GM21390 (cell line): Measurements from ENCODE around the gene MAPKAPK3.

Experiments used
- ATAC-seq: cut with Tn5 transposase; IDR thresholded peaks from one replicate; pipeline ENCODE4 v1.9.1; 2021; ENCODE audit not compliant: unreplicated experiment

Gene MAPKAPK3

DNA sequence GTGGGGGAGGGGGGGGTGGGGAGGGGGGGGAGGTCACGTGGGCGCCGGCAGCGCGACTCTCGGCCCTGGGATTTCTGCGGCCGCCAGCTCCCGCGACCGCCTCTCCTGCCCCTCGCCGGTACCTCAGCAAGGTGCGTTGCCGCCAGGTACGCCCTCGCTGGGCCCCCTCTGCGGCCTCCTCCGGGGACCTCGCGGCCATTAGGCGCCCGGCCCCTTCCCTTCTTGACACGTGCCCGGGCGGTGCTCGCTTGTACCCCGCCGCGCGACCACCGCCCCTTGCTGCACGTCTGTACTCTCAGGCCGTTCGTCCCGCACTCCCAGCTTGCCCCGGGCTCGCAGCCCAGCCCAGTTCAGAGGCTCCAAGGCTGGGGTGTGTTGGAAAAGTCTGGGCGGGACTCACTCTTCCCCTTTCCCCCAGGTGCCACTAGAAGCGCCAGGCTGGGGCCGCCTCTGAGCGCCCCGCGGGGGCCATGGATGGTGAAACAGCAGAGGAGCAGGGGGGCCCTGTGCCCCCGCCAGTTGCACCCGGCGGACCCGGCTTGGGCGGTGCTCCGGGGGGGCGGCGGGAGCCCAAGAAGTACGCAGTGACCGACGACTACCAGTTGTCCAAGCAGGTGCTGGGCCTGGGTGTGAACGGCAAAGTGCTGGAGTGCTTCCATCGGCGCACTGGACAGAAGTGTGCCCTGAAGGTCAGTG lies at the start of gene MAPKAPK3:
Gene MAPKAPK3, plus strand, starts transcription at position 56 of the 696 bp plus-strand sequence. Its CDS starts 415 bp downstream, at position 471.
- peak; percentile 9 for ATAC-seq

DNA sequence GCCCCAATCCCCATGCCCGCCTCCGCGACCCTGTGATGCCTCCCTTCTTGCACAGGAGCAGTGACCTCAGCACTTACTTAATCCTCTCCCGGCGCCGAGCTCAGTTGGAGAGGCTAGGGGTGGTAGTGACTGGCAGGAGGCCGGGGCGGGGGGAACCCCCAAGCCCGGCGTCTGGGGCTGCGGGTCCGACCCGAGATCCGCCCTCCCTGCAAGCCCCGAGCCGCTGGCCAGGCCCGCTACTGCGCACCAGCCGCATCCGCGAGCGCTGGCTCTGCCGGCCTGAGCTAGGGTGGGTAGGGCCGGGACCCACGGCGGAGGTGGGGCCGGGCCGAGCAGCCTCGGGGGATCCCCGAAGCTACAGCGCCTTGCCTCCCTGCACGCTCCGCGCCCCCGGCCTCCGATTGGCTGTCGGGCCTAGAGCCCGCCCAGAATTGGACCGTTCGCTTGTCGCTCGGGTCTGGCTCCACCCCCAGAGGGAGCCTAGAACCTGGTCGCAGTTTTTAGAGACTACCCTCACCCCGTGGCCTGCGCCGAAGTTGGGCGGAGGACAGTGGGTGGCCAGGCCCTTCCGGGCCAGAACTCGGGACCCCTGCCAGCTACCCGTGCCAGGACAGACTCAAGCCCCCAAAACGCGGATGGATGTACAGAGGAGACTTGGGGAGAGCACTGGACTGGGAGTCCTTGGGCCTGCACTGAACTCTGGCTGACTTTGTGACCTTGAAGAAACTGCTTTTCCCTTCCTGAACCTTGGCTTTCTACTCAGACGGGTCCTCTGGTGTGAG lies 49.4 kb upstream of the MAPKAPK3 start, which contains the start of gene C3orf18:
Gene C3orf18, minus strand, starts transcription at position 362 of the 782 bp plus-strand sequence. CDS start 2,048 bp downstream, outside the sequence.
- ATAC-seq, result peak; percentile 82

DNA sequence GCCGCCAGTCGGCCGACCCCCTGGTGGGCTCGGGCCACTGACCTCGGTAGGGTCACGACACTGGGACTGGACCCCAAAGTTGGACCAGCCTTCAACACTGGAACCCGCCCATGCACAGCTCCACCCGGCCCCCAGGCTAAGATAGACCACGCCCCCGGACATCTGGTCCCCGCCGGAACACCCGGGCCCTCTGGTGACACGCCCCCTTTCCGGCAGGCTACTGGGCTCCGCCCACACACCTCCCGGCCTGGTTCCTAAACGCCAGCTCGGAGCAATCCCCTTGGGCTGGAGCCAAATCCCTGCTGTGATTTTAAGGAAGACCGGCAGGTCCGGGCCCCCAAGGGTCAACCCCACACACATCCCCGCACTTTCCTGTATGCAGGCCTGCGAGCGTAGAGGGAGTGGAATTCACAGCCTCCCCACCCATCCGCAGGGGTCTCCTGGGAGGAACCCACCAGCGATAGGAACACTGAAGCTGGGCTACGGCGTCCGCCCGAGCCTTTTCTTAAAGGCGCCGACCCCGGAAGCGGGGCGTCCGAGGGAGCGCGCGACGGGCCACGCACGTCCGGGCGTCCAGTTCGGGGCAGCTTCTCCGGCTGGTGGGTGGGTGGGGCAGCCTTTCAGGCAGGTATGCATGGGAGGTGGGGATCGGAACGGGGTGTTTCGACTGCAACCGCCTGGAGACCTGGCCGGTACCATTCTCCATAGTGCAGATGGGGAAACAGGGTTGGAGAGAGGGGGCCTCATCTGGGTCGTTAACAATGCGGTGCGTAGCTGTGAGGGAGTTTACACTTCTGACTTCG lies 47.8 kb upstream of the MAPKAPK3 start, which contains the start of gene HEMK1:
Gene HEMK1, plus strand, starts transcription at position 576 of the 803 bp plus-strand sequence. CDS start 1,583 bp downstream, outside the sequence.
- peak; percentile 60 for ATAC-seq

DNA sequence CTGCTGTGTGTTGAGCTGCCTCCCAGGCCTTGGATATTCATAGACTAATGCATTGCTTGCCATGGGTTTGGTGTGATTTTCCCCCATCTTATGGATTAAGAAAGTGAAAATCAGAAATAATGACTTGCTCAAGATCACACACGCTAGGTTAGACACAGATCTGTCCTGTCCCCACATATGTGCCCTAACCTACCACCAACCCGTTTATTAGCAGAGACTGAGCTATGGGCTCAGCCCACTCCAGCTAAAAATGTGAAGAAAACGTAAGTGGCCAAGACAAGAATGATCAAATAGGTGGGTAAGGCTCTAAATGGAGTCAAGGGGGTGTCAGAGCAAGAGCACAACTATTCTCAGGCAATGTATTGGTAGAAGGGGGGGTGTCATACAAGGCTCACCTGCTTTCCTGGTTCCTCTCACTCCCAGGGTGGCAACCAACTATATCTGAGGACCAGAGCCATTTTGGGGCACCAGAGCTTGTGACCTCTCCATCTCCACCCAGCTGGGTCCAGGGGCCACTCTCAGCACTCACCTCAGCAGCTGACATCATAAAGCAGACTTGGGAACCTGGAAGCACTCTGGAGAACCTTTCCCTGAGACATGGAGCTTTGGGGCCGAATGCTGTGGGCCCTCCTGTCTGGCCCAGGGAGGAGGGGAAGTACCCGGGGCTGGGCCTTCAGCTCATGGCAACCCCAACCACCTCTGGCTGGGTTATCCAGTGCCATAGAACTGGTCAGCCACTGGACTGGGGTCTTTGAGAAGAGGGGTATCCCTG lies 46.3 kb upstream of the MAPKAPK3 start:
- no peak for ATAC-seq

DNA sequence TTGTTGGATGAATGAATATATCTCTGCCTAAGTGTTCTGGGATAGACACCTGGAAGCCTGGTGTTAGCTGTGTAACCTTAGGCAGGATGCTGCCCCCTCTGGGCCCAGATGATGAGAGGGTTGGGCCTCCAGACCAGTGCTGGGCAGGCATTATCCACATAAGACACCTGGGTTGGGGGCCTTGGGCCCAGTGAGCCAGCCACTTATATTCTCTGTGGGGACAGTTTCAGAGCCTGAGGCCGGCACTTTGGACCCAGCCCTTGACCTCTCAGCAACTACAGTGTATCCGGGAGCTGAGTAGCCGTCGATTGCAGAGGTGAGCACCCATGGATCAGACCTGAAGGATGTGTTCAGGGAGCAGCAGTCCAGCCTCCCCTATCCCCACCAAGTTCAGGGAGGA lies 45.5 kb upstream of the MAPKAPK3 start:
- no peak for ATAC-seq

DNA sequence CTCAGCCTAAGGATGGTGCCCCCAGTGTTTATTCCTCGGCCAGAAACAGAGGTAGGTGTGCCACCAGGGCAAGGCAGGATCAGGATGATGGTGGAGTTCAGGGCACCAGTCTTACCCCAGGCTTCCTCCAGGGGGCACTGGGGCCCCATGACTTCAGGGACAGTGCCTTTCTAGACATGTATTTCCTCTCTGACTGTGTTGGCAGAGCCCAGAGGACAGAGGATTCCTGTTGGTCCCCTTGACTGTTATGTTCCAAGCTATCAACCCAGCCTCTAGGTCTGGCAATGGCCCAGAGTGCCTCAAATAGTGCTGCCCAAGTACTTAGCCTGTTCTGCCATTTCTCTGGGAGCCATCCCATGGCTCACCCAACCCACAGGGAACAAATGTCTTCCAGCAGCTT lies 44.8 kb upstream of the MAPKAPK3 start:
- ATAC-seq, result no peak

DNA sequence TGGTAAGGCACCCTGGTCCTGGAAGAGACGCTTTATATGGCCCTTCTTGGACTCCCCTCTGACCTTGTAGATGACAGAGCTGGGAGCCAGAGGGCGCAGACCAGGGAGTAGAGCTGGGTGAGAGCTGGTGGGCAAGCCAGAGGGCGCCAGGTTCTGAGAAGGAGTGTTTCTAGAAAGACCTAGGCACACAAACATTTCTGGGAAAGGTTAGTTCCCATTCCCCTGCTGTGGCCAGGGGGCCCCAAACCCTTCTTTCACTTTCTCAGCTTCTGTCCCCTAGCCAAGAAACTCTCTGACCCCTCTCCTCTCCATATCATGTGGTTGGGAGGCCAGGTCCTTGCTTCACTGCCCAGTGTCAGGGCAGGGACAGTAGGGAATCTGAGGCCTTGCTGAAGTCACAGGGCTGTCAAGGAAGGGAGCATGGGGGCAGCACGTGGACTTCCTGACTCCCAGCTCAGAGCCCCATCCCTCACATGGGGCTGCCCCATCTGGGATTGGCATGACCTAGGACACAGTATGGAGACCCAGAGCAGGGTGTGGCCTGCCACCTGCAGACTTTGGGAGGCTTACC lies 44.1 kb upstream of the MAPKAPK3 start:
- no peak for ATAC-seq

DNA sequence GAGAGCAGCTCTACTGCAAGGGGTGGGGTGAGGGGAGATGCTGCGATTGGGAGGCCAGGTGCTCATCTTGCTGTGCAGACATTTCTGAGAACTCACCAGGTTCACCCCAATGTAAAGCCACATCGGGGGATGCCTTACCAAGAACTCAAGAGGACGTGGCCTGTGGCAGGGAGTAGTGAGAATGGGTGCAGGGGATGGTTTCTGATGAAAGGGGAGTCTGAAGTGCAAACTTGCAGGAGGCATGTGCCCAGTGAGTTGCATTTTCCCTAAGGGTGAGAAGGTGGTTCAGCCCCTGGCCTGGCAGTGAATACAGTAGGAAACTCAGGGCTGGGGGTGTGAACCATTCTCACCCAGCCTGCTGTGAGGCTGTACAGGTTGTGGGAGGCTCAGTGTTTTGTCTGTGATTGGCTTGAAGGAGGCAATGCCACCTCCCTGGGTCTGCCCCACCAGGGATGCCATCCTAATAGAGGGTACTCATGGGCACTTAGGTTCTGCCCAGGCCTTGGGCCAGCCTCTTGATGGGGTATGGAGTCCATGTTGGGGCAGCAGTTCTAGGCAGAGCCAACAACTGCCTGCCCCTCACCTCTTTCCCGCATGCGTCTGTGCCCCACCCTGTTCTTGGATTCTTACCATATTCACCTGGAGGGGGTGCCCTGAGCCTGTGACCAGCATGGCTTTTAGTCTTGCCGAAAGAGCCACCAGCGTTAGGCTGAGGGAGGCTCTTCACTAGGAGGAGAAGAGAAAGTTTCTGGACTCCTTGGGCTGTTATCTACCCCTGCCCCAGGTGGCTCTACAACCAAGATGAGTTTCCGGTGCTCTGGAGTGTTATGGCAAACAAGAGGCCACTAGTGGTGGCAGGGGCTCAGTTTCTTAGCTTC lies 43.1 kb upstream of the MAPKAPK3 start:
- ATAC-seq, result no peak

DNA sequence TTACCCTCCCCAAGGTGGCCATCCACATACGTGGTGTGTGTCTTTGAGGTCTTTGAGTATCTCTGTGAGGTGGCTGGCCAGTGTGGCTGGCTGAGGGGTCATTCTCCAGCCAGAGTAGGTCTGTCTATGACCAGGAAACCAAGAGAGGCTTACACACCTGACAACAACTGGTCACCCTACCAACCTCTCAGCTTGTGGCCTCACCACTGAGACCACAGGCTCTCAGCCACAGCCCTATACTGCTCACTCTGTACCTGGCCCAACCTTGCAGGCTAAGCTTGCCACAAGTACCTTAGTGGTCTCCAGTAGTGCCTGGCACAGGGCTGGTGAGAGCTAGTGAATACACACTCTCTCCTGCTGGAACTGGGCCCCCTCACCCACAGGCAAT lies 42.5 kb upstream of the MAPKAPK3 start:
- ATAC-seq, result no peak

DNA sequence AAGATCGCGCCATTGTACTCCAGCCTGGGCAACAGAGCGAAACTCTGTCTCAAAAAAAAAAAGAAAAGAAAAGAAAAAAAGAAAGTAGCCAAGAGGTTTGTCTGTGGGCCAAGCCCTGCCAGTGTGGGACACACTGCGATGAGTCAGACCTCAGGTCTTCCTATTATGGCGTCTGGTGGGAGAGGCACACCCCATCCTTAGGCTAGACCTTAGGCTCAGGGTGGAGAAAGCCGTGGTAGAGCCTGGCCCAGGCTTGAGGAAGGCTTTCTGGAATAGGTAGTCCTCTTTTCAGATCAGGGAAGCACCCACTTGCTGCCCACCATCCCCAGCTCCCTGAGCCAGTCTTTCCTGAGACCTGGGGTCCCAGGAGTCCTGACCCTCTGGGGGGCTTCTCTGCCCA lies 41.6 kb upstream of the MAPKAPK3 start:
- ATAC-seq, result no peak

DNA sequence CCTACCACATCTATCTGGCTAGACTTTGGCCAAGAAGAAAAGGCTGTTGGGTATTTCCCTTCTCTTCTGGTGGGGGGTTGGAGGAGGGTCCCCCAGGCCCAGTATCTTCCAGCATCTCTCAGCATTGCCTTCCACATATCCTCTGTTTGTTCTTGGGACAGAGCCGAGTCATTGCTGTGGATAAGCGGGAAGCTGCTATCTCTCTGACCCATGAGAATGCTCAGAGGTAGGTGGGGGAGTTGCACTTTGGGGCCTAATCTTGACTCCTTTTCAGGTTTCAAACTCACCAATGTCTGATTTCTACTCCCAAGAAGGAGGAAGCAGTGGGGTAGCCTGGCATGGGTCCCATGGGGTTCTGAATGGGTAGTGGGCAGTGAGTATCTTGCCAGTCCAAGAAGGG lies 39.6 kb upstream of the MAPKAPK3 start:
- no peak for ATAC-seq

DNA sequence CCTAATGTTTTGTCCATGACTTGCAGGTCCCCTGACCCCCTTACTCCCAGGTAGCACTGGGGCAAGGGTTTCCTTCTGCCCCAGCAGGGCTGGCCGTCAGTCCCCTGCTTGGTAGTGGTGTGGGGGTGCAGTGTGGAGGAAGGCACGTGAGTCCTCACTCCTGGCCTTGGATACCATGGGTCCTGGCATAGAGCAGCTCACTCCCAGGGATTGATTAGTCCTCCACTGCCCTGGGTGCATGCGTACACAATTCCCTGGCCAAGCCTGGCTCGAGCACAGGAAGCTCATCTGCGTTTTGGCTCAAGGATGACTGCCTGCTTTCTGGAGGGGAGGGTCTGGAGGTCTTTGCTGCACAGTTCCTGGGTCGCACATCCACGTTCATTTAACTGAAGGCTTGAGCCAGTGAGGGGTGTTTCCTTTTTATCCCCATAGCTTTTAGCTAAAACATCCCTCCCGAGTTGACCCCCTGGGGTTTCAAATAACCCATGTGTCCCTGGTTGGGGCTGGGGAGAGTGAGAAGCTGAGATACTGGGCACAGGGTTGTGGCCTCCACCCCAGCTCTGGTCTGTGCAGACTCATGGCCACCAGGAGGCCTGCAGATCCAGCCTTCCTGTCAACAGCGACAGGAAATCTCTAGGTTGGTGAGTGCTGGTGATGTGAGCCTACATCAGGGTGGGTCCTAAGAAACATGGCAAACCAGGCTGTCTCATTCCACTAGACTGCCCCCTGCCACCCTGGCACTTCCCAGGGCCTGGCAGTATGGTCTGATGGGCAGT lies 36.1 kb upstream of the MAPKAPK3 start:
- ATAC-seq, result no peak

DNA sequence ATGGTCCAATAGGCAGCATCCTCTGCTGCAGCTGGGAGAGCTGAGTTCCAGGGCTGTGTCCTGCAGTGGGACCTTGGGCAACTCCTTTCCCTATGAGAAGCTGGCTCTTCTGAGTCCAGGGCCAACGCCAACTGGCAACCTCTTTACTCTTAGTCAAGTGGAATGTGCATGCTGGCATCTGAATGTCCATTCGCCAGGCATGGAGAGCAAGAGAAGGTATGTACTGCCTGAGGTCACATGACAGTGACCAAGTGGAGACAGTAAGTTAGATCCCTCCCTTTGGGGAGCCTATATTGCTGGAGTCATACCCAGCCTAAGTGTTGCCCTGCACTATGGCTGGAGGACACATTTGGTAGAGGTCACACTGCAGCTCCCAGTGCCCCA lies 35.5 kb upstream of the MAPKAPK3 start:
- no peak for ATAC-seq

DNA sequence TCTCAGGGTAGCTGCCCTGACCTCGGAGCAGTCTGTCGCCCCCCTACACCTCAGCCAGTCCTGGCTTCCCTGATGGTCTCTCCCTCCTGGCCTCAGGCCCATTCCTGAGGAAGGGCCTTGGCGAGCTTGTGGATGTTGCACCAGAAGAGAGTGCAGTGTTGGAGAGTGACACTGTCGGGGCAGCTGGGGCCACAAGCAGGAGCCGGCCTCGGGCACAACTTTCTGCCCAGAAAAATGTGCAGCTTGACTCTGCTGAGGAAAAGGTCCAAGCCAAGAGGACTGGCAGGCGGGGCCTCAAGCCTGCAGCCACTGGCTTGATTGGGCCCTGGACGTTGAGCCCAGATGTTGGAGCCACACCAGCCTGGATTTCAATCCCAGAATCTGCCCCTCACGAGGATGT lies 34.9 kb upstream of the MAPKAPK3 start:
- no peak for ATAC-seq

DNA sequence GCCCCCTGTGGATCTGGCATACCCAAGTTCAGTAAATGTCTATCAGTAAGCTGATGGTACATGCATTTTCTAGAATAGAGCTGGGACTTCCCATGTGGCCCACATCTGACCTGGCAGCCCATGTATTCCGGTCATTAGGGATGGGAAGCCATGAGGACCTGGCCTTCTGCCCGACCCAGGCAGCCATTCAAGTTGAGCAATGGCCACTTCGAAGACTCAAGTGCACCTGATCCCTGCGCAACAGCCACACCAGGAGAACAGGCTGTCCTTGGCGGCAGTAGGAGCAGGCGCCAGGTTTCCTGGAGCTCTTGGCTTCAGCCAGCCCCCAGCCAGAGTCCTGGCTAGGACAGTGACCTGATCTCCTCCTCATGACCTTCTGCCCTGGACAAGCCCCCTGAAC lies 33.1 kb upstream of the MAPKAPK3 start:
- no peak for ATAC-seq

DNA sequence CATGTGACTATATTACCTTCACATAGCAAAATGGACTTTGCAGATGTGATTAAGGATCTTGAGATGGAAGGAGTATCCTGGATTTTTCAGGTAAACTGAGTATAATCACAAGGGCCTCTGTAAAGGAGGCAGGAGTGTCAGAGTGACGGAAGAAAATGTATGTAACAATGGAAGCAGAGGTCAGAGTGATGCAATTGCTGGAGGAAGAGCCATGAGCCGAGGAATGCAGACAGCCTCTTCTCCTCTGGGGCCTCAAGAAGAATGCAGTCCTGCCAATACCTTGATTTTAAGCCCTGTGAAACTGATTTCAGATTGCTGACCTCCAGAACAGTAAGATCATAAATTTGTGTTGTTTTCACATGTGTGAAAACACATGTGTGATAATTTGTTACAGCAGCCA lies 32.6 kb upstream of the MAPKAPK3 start:
- no peak for ATAC-seq

DNA sequence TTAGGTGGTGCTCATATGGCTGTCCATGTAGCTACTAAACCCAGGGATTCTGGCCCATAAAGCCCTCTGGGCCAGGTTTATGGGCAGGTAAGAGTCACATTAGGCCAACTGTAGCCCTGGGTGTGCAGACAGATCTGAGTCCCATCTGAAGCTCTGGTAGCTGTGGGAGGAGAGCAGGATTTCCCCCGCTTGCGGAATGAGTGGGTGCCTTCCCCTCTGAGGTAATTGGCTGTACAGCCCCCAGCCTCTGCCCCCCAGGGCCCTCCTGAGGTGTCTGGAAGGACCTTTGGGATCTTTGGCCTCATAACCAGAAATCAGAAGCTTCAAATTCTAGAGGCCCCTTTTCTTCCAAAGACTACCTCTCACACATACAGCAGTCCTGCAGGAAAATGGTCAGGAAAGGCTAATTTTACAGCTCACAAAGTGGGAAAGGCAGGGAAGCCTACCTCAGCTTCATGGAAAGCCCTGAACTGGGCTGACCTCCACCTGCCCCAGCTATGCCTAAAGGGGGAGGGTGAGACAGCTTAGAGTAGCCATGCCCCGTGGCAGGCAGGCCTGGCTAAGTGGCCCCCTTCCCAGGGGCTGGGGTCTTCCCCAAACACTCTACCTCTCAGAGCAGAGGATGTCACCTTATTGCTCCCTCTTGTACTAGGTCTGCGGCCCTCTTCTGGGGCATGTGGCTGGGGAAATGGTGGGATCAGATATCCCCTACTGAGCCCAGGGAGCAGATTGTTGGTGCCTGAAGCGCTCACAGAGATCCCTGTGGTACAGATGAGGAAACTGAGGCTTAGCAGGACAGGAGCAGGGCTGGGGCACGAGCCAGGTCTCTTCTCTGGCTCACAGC lies 30.8 kb upstream of the MAPKAPK3 start:
- ATAC-seq, result no peak

DNA sequence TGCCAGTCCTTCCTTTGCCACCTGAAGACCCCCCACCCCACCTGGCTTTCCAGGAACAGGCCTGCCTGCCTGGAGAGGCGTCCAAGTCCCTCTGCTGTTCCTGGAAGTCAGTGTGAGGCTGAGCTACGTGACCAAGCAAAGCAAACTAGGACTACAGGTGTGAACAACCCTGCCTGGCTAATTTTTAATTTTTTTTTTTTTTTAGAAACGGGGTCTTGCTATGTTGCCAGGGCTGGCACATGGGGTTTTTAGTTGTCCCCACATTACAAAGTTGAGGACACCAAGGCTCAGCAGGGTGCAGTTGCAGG lies 30.2 kb upstream of the MAPKAPK3 start:
- ATAC-seq, result no peak
